ENCODE results near the gene GPRC5A. TPM values are rescaled to one million over a fixed set of nuclear protein-coding genes. Genes with fewer than 3 reads are reported as not detected.

Gene GPRC5A
- polyA plus RNA-seq, 1 experiment: 118 TPM

DNA sequence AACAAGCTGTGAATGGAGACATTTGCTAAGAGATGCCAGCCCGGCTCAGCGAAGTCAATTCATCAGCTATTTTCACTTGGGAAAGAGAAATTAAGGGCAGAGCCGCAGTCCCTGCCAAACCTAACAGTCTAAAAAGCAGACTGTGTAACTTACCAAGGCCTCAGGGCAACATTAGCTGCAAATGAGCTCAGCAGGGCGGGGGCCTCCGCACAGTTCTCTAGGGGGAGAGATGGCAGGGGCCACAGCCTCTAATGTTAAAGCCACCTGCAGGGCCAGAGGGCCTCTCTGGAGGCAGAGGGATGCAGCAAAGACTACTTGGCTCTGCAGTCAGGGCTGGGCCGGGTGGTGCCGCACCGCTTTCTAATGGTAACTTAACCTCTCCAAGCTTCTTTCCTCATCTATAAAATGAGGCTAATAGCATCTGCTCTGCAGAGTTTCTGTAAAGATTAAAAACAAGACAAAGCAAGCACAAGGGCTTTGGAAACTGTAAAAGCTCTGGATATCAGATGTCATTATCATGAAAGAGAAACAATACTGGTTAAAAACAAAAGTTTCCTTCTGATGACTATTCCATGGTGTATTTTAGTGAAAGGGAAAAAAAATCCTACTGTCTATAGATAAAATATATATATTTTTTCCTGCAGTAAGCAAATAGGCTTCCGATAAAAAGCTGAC lies 13.4 kb upstream of the GPRC5A start:
- DNase-seq (ENCODE audit: low read depth, low spot score): no peak
- CTCF ChIA-PET: interaction anchor here (1.4 kb wide), 1 partner anchor 19 kb away, joined by 3 read pairs; no protein-coding TSS in a partner anchor
- TF ChIP-seq, protein P1, sequence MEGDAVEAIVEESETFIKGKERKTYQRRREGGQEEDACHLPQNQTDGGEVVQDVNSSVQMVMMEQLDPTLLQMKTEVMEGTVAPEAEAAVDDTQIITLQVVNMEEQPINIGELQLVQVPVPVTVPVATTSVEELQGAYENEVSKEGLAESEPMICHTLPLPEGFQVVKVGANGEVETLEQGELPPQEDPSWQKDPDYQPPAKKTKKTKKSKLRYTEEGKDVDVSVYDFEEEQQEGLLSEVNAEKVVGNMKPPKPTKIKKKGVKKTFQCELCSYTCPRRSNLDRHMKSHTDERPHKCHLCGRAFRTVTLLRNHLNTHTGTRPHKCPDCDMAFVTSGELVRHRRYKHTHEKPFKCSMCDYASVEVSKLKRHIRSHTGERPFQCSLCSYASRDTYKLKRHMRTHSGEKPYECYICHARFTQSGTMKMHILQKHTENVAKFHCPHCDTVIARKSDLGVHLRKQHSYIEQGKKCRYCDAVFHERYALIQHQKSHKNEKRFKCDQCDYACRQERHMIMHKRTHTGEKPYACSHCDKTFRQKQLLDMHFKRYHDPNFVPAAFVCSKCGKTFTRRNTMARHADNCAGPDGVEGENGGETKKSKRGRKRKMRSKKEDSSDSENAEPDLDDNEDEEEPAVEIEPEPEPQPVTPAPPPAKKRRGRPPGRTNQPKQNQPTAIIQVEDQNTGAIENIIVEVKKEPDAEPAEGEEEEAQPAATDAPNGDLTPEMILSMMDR (IDR thresholded peaks at IDR 0.05; ENCODE audit: low read depth, low read length): no peak
- Histone ChIP-seq H3K27me3 (ENCODE audit: control insufficient read depth, insufficient read depth, low read length) (no peaks in the 10 kb centered on the region), H3K9me3 (ENCODE audit: control insufficient read depth, insufficient read depth, low read length) (no peaks in the 10 kb centered on the region; the same call in 1 of the 2 replicates), H3K4me3 (ENCODE audit: low read depth, low read length) (no peak overlapping the region), H3K27ac (ENCODE audit: low read depth, low read length) (no peak overlapping the region)
- POLR2A ChIA-PET: no interaction called here

DNA sequence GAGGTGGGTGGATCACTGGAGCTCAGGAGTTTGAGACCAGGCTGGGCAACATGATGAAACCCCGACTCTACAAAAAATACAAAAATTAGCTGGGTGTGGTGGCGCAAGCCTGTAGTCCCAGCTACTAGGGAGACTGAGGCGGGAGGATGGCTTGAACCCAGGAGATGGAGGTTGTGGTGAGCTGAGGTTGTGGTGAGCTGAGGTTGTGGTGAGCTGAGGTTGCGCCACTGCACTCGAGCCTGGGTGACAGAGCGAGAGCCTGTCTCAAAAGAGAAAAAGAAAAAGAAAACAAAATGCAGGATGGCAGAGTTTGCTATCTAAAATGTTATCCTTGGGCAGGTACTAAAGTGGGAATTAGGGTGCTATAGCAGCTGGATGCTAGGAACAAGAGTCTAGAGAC lies 10.8 kb upstream of the GPRC5A start:
- TF ChIP-seq, protein P1 (IDR thresholded peaks at IDR 0.05; ENCODE audit: low read depth, low read length): no peak
- CTCF ChIA-PET: interaction anchor here (1.2 to 1.9 kb wide), 2 partner anchors 68 to 144 kb away, joined by 3 to 7 read pairs; partner anchors contain the start of gene DDX47
- H3K27me3 ChIP-seq (ENCODE audit: control insufficient read depth, insufficient read depth, low read length): no peaks in the 10 kb centered on the region
- no peak overlapping the region for H3K27ac ChIP-seq (ENCODE audit: low read depth, low read length)
- no peaks in the 10 kb centered on the region; the same call in 1 of the 2 replicates for H3K9me3 ChIP-seq (ENCODE audit: control insufficient read depth, insufficient read depth, low read length)
- DNase-seq (ENCODE audit: low read depth, low spot score): no peak
- POLR2A ChIA-PET: interaction anchor here (1.5 to 1.8 kb wide), 2 partner anchors 8 to 11 kb away, joined by 4 to 7 read pairs; partner anchors contain the start of gene GPRC5A
- H3K4me3 ChIP-seq (ENCODE audit: low read depth, low read length): no peak overlapping the region

DNA sequence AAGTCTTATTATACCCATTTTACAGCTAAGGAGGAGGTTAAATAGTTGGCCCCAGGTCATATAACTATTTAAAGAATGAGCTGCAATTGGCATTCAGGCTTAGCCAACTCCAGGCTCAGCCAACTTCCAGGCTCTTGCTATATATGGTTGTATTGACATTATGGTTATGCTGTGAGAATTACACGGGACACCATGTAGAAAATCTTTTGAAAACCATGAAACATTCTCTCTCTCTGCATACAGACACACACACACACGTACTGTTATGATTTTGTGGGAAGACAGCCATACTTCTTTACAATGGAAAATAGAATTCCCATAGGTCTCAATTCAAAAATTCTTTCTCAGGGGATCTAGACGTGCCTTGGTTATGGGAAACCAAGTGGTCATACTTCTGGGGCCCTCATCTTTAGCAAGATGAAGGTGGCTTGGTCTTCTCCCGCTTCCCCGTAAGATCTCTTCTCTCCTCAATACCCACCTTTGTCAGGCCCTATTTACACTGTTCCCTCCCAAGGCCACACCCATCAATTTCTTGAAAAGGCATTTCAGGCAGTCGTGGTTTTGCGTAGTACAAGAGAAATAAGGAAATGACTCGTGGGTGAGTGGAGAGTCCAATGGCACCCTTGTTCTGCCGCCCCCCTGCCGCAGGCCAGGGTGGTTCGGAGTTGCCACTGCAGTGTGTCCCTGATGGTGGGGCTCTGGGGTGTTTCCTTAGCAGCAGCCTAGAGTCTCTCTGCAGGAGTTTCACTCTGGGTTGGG lies 10.0 kb upstream of the GPRC5A start:
- DNase-seq (ENCODE audit: low read depth, low spot score): no peak
- Histone ChIP-seq H3K27ac (ENCODE audit: low read depth, low read length) (no peak overlapping the region), H3K27me3 (ENCODE audit: control insufficient read depth, insufficient read depth, low read length) (no peaks in the 10 kb centered on the region), H3K9me3 (ENCODE audit: control insufficient read depth, insufficient read depth, low read length) (no peaks in the 10 kb centered on the region), H3K4me3 (ENCODE audit: low read depth, low read length) (no peak overlapping the region)
- TF ChIP-seq, protein P1 (IDR thresholded peaks at IDR 0.05; ENCODE audit: low read depth, low read length): no peak
- POLR2A ChIA-PET: interaction anchor here (1.5 to 1.8 kb wide), 2 partner anchors 9 to 10 kb away, joined by 4 to 7 read pairs; partner anchors contain the start of gene GPRC5A
- CTCF ChIA-PET: interaction anchor here (1.9 kb wide), 1 partner anchor 145 kb away, joined by 7 read pairs; no protein-coding TSS in a partner anchor

DNA sequence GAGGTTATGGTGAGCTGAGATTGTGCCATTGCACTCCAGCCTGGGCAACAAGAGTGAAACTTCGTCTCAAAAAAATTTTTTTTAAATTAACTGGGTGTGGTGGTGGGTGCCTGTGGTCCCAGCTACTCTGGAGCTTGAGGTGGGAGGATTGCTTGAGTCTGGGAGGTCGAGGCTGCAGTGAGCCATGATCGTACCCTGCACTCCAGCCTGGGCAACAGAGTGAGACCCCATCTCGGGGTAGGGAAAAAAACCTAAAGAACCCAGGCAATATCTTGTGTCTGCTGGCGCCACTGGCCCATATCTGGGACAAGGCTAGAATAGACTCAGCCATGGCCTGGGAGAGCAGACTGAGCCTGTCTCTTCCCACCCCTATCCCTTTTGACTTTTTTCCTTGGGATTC lies 9.1 kb upstream of the GPRC5A start:
- TF ChIP-seq, protein P1 (IDR thresholded peaks at IDR 0.05; ENCODE audit: low read depth, low read length): no peak
- DNase-seq (ENCODE audit: low read depth, low spot score): no peak
- POLR2A ChIA-PET: no interaction called here
- H3K4me3 ChIP-seq (ENCODE audit: low read depth, low read length): no peak overlapping the region
- no peaks in the 10 kb centered on the region for H3K9me3 ChIP-seq (ENCODE audit: control insufficient read depth, insufficient read depth, low read length)
- no peaks in the 10 kb centered on the region for H3K27me3 ChIP-seq (ENCODE audit: control insufficient read depth, insufficient read depth, low read length)
- no peak overlapping the region for H3K27ac ChIP-seq (ENCODE audit: low read depth, low read length)
- CTCF ChIA-PET: no interaction called here
